Suppressor macrophage (primary cell): ENCODE results near the gene PPFIBP1.
"Not testable (repeated sequence)": the region's sequence is repeated elsewhere in the genome, so short reads cannot be mapped to it uniquely, and the experiment has no call there.

Experiments
- DNase-seq, 4 experiments: peaks; one replicate each; pipeline ENCODE4 v3.0.0-alpha.2; 2020 to 2022

Gene PPFIBP1

GRCh38 chr12:27595231-27595642, 71.2 kb downstream of the PPFIBP1 start:
- no peak for DNase-seq

DNA sequence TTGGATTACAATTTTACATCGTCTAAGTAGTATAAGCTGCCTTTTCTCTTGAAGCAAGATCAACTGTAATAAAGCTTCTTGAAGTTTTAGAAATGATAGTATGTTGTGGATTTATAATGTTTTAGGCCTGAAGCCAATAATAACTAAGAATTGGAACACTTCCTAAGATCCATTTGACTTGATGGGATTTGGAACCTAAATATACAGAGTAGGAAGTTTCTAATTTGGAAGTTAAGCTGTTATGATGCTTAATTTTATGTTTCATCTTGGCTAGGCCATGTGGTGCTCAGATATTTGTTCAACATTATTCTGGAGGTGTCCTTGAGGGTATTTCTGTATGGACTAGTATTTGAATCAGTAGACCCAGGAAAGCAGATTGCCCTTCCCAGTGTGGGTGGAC, 74.9 kb downstream of the PPFIBP1 start:
- not testable (repeated sequence) for DNase-seq

- peak in 3 of 4 experiments; percentile 20 to 52 (median 50) for DNase-seq
Observed at GRCh38 chr12:27601056-27601828, 77.2 kb downstream of the PPFIBP1 start.

DNA sequence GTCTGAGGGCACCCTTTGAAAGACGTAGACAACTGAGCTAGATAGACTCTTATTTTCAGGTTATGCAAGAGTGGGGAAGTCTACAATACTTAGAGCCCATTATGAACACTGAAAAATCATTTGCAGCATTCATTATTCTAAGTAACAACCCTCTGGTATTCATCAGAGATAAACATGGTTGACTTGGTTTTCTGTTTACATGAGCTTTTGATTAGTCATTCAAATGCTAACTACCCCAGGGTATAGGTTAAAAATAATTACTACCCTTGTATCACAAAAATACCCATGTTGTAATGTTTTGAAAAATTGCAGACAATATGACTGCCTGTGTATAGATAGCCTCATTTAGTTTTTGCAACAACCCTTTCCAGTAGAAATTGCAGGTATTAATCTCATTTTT, 78.5 kb downstream of the PPFIBP1 start:
- no peak for DNase-seq

DNA sequence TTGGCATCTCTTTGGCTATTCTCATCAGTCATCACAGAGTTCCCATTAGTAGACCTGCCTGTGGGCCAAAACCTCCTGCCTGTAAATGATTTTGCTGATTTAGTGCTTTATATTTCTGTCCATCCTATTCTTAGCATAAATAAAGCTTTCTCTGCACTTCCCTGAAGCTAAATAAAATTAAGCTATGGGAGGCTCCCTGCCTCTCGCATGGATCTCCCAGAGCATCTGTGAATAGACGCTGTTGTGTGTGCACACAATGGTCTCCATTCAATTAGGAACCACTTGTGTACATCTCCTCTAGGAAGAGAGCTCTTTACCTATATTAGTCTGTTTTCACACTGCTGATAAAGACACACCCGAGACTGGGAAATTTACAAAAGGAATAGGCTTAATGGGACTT, 80.4 kb downstream of the PPFIBP1 start:
- no peak for DNase-seq

DNA sequence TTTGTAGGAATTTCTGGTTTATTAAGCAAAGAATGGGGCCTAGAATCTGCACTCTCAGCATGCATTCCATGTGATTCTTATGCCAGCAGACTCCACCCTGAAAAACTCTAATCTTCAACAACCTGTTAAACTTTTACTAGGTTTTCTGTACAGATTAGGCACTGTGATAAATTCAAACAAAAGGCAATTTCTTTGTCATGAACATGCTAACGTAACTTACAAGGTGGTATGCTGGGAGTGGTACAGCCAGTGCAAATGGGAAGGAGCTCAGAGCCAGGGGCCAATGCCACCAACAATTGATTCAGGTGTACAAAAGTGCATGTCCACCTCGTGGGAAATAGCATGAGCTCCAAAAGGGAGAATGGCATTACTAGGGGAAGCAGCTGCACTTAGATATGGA, 83.0 kb downstream of the PPFIBP1 start:
- no peak for DNase-seq

DNA sequence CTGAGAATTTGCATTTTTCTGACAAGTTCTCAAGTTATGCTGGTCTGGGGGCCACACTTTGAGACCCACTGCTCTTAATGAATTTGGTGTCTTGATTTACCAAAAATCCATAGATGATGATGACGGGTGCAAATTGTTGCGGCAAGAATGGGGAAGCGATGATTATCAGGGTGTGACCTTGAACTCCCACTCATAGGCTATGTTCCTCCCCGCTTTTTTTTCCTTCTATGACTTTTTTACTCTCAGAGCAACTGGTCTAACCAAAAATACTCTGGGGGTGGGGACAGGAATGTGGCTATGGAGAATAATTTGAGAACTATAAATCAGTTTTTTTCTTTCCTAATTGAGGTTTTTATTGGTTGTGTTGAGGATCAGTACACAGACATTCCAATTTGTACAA, 83.6 kb downstream of the PPFIBP1 start:
- peak in 3 of 4 experiments; percentile 38 to 58 (median 42) for DNase-seq

- DNase-seq, result no peak
Observed at GRCh38 chr12:27608890-27609289, 84.9 kb downstream of the PPFIBP1 start.

DNA sequence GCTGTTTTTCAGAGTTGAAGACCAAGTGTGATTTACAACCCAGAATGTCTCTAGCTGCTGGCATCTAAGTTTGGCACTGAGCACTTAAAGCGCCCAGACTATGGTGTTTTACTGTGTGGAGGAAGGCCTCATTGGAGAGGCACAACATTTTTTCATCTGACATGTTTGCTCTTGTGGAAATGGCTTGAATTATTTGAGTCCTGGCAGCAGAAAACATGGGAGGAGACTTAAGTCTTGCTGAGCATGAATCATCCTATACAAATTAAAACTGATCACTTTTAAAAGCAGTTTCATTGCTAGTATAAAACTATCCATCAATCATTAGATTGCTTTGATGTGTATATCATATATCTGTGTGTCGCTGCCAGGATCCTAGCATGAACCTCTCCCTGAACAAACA, 86.4 kb downstream of the PPFIBP1 start:
- DNase-seq, result no peak

- no peak for DNase-seq
Observed at GRCh38 chr12:27614386-27614785, 90.4 kb downstream of the PPFIBP1 start.

DNA sequence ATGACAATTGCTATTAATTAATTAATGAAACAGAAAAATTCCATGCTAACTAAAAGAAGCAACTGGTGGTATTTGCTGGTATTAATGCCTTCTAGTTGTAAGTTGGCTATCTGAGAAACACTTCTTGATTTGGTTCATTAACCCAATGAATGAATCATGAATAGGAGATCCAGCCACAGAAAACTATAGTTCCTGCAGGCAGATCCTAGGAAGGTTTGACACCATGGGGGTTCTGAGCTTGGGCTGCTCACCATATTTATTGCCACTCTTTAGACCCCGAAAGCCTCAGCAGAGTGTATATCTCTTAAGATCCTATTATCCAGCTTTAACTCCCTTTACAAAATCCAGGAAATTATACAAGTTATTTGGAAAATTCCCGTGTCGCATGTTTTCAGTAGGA, 90.9 kb downstream of the PPFIBP1 start:
- no peak for DNase-seq

DNA sequence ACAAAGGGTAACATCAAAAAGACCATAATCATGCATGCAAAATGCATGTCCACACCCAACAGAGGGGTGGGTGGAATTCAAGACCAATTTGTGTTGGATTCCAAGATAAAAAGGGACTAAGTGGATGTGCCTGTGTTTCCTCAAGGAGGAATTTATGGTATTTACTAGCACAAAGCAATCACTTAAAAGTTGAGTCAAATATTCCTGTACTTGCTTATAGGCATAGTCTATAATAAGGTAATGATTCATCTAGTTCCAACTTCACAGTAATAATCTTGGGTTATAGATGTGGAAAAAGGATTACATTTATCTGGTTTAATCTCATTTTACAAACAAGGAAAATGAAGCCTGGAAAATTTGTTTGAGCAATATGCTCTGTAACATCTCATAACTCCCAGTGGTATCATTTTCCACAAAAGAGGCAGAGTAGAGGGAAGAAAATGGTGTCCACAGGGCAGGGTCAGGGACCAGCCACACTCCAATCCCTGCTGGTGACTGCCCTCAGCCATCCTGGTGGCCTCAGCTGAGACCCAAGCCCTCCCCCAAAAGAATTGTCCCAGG, 91.4 kb downstream of the PPFIBP1 start:
- DNase-seq, result no peak

- DNase-seq, result peak in 1 of 4 experiments; percentile 18
Observed at GRCh38 chr12:27616356-27617142, 92.5 kb downstream of the PPFIBP1 start.

- no peak for DNase-seq
Observed at GRCh38 chr12:27618836-27619235, 94.8 kb downstream of the PPFIBP1 start.

GRCh38 chr12:27619308-27619707, 95.3 kb downstream of the PPFIBP1 start:
- DNase-seq, result peak; percentile 58 to 89 (median 70)

- no peak for DNase-seq
Observed at GRCh38 chr12:27620121-27620520, 96.1 kb downstream of the PPFIBP1 start.

DNA sequence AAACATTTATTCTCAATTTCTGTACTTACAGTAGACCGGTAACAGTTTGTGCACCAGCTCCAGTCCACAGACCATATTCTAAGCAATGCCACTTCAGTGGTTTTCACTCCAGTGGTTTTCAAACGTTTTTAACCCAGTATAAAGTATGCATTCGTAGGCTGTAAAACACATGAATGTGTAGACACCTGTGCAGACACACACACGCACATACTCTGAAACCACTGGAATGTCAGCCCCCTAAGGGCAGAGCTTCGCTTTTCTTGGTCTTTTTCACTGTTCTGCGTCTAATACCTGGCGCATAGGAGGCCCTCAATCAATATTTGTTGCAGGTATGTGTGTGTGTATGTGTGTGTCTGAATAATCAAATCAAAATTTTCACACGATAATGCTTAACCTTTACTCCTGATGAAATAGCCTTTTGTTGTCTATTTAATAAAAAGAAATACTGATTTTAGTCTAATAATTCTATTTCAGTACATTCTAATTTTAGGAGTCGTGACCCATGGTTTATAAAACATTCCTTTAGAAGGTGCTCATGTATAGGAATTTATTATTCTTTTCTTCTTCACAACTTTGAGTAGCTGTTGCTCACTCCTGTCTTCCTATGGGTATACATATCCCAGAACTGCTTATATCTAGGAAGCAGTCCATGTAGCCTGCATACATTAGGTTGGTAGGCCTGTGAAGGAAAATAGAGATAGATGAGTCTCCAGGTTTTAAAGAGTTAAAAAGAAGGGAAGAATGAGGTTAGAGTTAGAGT, 98.6 kb downstream of the PPFIBP1 start:
- DNase-seq, result no peak

DNA sequence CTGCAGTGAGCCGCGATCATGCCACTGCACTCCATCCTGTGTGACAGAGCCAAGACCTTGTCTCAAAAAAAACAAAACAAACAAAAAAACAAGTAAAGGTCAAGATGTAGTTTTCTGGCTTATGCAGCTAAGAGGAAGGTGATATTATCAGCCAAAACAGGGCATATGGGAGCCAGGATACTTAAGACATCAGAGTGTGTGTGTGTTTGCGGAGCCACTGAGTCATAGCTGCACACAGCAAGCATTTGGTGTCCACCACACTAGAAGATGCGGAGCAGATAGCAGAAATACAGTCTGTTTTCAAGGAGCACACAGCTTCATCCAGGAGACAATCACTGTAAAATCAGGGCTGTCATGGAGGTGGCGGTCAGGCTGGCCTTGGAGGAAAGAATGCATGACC, 99.6 kb downstream of the PPFIBP1 start:
- DNase-seq, result peak in 2 of 4 experiments; percentile 7 to 9

GRCh38 chr12:27624586-27624985, 100.6 kb downstream of the PPFIBP1 start:
- no peak for DNase-seq

DNA sequence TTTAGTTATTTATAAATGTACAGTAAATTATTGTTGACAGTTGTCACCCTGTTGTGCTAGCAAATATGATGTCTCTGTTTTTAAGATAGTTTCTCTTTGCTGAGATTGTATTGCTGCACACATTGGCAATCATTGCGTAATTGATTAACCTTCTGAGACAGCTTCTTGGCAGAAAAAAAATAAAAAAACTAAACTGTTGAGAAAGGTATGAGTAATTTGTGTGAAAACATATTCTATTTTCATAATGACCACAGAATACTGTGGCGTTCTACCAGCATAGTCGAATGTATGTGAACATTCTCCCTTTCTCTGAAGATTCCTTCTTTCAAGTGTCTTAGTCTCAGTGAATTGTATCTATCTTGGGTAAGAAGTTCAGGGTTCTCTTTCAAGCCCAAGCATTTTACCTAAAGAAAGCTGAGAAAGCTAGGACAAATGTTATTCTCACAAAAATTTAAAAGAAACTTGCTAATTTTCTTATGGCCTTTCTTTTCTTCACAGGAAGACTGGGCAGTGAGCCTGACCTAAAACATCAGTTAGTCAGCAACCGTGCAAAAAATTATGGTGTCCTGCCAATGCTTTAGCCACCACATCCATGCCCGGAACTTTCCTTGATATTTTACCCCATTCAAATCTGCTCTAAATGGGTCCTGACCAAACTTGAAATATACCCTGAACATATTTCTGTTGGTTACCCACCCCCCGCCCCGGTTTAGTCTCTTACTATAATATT, 103.3 kb downstream of the PPFIBP1 start:
- DNase-seq, result peak; percentile 14 to 78 (median 46)

DNA sequence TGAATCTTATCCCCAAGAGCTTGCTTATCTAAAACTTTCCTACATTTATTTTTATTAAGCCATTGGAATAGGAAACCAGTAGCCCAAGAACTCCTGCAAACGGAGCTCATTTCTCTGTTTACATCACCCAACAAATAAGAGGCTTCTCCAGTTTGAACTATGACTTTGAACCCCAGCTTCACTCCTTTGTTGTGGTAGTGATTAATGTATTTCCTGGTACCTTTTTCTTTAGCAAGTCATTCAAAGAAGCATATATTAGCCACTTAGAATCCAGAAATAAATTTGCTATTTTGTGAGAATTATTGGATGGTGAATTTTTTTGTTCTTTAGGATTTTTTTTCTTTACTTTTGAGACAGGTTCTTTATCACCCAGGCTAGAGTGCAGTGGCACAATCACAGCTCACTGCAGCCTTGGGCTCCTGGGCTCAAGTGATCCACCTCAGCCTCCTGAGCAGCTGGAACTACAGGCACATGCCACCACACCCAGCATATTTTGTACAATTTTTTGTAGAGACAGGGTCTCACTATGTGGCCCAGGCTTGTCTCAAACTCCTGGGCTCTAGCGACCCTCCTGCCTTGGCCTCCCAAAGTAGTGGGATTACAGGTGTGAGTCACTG, 104.0 kb downstream of the PPFIBP1 start:
- not testable (repeated sequence) for DNase-seq

DNA sequence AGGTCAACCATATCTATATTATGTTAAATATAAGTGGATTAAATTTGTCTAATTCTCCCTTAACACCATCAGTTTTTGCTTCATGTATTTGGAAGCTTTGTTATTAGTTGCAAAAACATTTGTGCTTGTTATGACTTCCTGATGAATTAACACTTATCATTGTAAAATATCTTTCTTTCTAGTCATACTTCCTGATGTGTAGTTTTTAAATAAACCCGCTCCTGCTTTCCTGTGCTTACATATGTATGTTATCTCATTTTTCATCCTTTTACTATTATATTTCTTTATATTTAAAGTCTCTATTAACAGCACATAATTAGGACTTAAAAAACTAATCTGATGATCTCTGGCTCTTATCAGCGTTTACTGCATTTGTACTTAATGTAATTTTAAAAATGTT, 106.2 kb downstream of the PPFIBP1 start:
- not testable (repeated sequence) for DNase-seq
